H1 (cell line): ENCODE data around the gene COL6A2. TPM values are rescaled to one million over a fixed set of nuclear protein-coding genes. Genes with fewer than 3 reads are reported as not detected.

Experiments used
- CTCF ChIA-PET: fragments of 300-600 bp; sonication (Branson Sonifier 250); formaldehyde crosslinking; loops from one replicate; lab custom pipeline; 2021; ENCODE audit not compliant: partially characterized antibody; lab: Charles Lee
- POLR2A ChIA-PET: fragments of 300-600 bp; sonication (Branson Sonifier 250); formaldehyde crosslinking; loops from one replicate; lab custom pipeline; 2021; ENCODE audit warnings: inconsistent platforms; ENCODE audit not compliant: partially characterized antibody; lab: Charles Lee
- DNase-seq, 2 experiments: peaks; one replicate each; pipeline versions ENCODE4 v3.0.0 to v3.0.0-alpha.2; 2010 to 2022; ENCODE audit warnings: low spot score in 2 of 2, low read depth in 1 of 2, mixed read lengths in 1 of 2
- FAIRE-seq: peaks from 2 replicates; lab custom pipeline; 2011; peaks lifted over from hg19 to GRCh38; lab: Jason Lieb, UNC
- H2AFZ ChIP-seq: 2 replicates; pipeline ENCODE4 v1.8.1; 2012; ENCODE audit warnings: low read length, inconsistent platforms
- H2AK5ac ChIP-seq: 2 replicates; pipeline ENCODE4 v1.6.1; 2013; ENCODE audit warnings: low read depth, low read length
- H2BK120ac ChIP-seq: replicated peaks from 2 replicates; pipeline ENCODE3; 2013; ENCODE audit warnings: low read depth, low read length, inconsistent platforms
- H2BK12ac ChIP-seq: 2 replicates; pipeline ENCODE4 v1.6.1; 2013; ENCODE audit warnings: low read depth, low read length
- H2BK15ac ChIP-seq: 2 replicates; pipeline ENCODE4 v1.6.1; 2013; ENCODE audit warnings: low read length
- H2BK20ac ChIP-seq: 2 replicates; pipeline ENCODE4 v1.6.1; 2013; ENCODE audit warnings: low read length
- H2BK5ac ChIP-seq: 2 replicates; pipeline ENCODE4 v1.6.1; 2013; ENCODE audit warnings: low read depth, low read length
- H3K14ac ChIP-seq: 2 replicates; pipeline ENCODE4 v1.6.1; 2013; ENCODE audit warnings: inconsistent platforms; ENCODE audit not compliant: insufficient read length
- H3K18ac ChIP-seq: 2 replicates; pipeline ENCODE4 v1.6.1; 2013; ENCODE audit warnings: low read length; ENCODE audit errors: extremely low read depth
- H3K23ac ChIP-seq: 2 replicates; pipeline ENCODE4 v1.6.1; 2013; ENCODE audit warnings: inconsistent platforms; ENCODE audit not compliant: insufficient read length
- H3K23me2 ChIP-seq: 2 replicates; pipeline ENCODE4 v1.6.1; 2013; ENCODE audit warnings: low read depth, low read length
- H3K27ac ChIP-seq: 2 replicates; pipeline ENCODE4 v1.6.1; 2011; ENCODE audit warnings: low read depth, low read length, inconsistent platforms
- H3K27me3 ChIP-seq, 4 experiments: replicated peaks in 1 of 4; 1 replicate in 1 of 4; 2 replicates in 3 of 4; pipeline versions ENCODE4 v1.6.1 to v1.8.1; 2011 to 2013; ENCODE audit warnings: low read length in 3 of 4, mild to moderate bottlenecking in 3 of 4, inconsistent platforms in 2 of 4, mixed read lengths in 2 of 4, moderate library complexity in 1 of 4; ENCODE audit not compliant: control insufficient read depth in 3 of 4, insufficient read depth in 3 of 4; ENCODE audit errors: extremely low read depth in 1 of 4
- H3K36me3 ChIP-seq, 4 experiments: 2 replicates each; pipeline versions ENCODE4 v1.6.1 to v1.8.1; 2011 to 2013; ENCODE audit warnings: mild to moderate bottlenecking in 4 of 4, low read length in 3 of 4, moderate library complexity in 2 of 4, control low read depth in 1 of 4, inconsistent platforms in 1 of 4; ENCODE audit not compliant: insufficient read depth in 4 of 4, control insufficient read depth in 2 of 4
- H3K4ac ChIP-seq: replicated peaks from 2 replicates; pipeline ENCODE3; 2013; ENCODE audit warnings: low read length, low read depth, mixed read lengths, inconsistent platforms; ENCODE audit not compliant: insufficient read length
- H3K4me1 ChIP-seq, 4 experiments: replicated peaks in 1 of 4; 1 replicate in 1 of 4; 2 replicates in 3 of 4; pipeline versions ENCODE4 v1.6.1 to v1.8.1; 2011 to 2013; ENCODE audit warnings: low read length in 3 of 4, inconsistent platforms in 2 of 4, mixed read lengths in 1 of 4; ENCODE audit not compliant: insufficient read depth in 4 of 4, control insufficient read depth in 3 of 4
- H3K4me2 ChIP-seq, 2 experiments: 2 replicates each; pipeline versions ENCODE4 v1.6.1 to v1.8.1; 2011 to 2013; ENCODE audit warnings: low read depth in 2 of 2, low read length in 2 of 2, control low read depth in 1 of 2, inconsistent platforms in 1 of 2, mild to moderate bottlenecking in 1 of 2; ENCODE audit not compliant: insufficient read depth in 1 of 2
- H3K4me3 ChIP-seq, 4 experiments: fragments of 200-600, 300-600 bp in 1 of 4; sonication (generic), shearing (Covaris generic), sonication (Bioruptor Twin) in 1 of 4; 2 replicates each; pipeline versions ENCODE4 v1.5.1 to v1.8.1; 2011 to 2016; ENCODE audit warnings: low read length in 4 of 4, low read depth in 3 of 4, control low read depth in 2 of 4, inconsistent platforms in 2 of 4, mild to moderate bottlenecking in 2 of 4, mixed read lengths in 1 of 4, moderate library complexity in 1 of 4; ENCODE audit not compliant: insufficient read depth in 2 of 4; ENCODE audit errors: extremely low read depth in 1 of 4
- H3K56ac ChIP-seq: replicated peaks from 2 replicates; pipeline ENCODE3; 2013; ENCODE audit warnings: low read depth, mild to moderate bottlenecking, mixed read lengths, low read length, inconsistent platforms; ENCODE audit not compliant: insufficient read length
- H3K79me1 ChIP-seq: 2 replicates; pipeline ENCODE4 v1.6.1; 2013; ENCODE audit warnings: low read depth, low read length, control low read depth
- H3K79me2 ChIP-seq, 2 experiments: 2 replicates each; pipeline versions ENCODE4 v1.6.1 to v1.8.1; 2012 to 2013; ENCODE audit warnings: low read length in 2 of 2, mild to moderate bottlenecking in 2 of 2, inconsistent platforms in 1 of 2; ENCODE audit not compliant: insufficient read depth in 2 of 2, control insufficient read depth in 1 of 2
- H3K9ac ChIP-seq, 4 experiments: replicated peaks in 1 of 4; 1 replicate in 1 of 4; 2 replicates in 3 of 4; pipeline versions ENCODE4 v1.6.1 to v1.8.1; 2011 to 2013; ENCODE audit warnings: low read depth in 3 of 4, low read length in 3 of 4, control low read depth in 2 of 4, mild to moderate bottlenecking in 2 of 4, moderate library complexity in 2 of 4, inconsistent platforms in 1 of 4; ENCODE audit errors: extremely low read depth in 1 of 4
- H3K9me3 ChIP-seq, 2 experiments: 2 replicates each; pipeline versions ENCODE4 v1.6.1 to v1.8.1; 2012 to 2013; ENCODE audit warnings: mild to moderate bottlenecking in 2 of 2, moderate library complexity in 2 of 2, control low read depth in 1 of 2, inconsistent platforms in 1 of 2, low read depth in 1 of 2, low read length in 1 of 2, mixed read lengths in 1 of 2; ENCODE audit not compliant: insufficient read depth in 2 of 2
- H4K20me1 ChIP-seq, 2 experiments: replicated peaks in 1 of 2; 2 replicates each; pipeline versions ENCODE3 to v1.8.1; 2011 to 2013; ENCODE audit warnings: inconsistent platforms in 2 of 2, low read length in 2 of 2, mild to moderate bottlenecking in 1 of 2; ENCODE audit not compliant: insufficient read depth in 2 of 2, control insufficient read depth in 1 of 2
- H4K5ac ChIP-seq: 2 replicates; pipeline ENCODE4 v1.6.1; 2013; ENCODE audit warnings: low read length, low read depth, mixed read lengths, inconsistent platforms; ENCODE audit not compliant: insufficient read length
- H4K8ac ChIP-seq: 2 replicates; pipeline ENCODE4 v1.8.0; 2013; ENCODE audit warnings: mild to moderate bottlenecking, moderate library complexity, low read length, inconsistent platforms; ENCODE audit not compliant: insufficient read depth; ENCODE audit errors: extremely low read depth
- H4K91ac ChIP-seq: replicated peaks from 2 replicates; pipeline ENCODE3; 2013; ENCODE audit warnings: low read length, mixed read lengths, inconsistent platforms; ENCODE audit not compliant: insufficient read length
- EZH2 ChIP-seq: fragments of 200-600 bp; sonication (generic); IDR thresholded peaks from 2 replicates; pipeline ENCODE4 v1.7.1; 2012; ENCODE audit warnings: low read depth, mild to moderate bottlenecking, moderate library complexity, low read length, inconsistent platforms; ENCODE audit not compliant: severe bottlenecking
- GABPA ChIP-seq: IDR thresholded peaks from 2 replicates; pipeline ENCODE4 v1.6.1; 2011; ENCODE audit warnings: mild to moderate bottlenecking, low read length, moderate library complexity, borderline replicate concordance; ENCODE audit not compliant: insufficient read depth
- KDM1A ChIP-seq: fragments of 200-600, 300-600 bp; sonication (generic); IDR thresholded peaks from 2 replicates; pipeline ENCODE4 v1.7.1; 2016; ENCODE audit warnings: mild to moderate bottlenecking, low read length, borderline replicate concordance
- KDM4A ChIP-seq: IDR thresholded peaks from one replicate; pipeline ENCODE4 v1.7.1; 2012; ENCODE audit warnings: low read depth, mild to moderate bottlenecking, moderate library complexity, low read length, inconsistent platforms; ENCODE audit not compliant: severe bottlenecking
- KDM5A ChIP-seq: fragments of 200-600 bp; IDR thresholded peaks from 2 replicates; pipeline ENCODE4 v1.7.1; 2012; ENCODE audit warnings: mild to moderate bottlenecking, low read length, inconsistent platforms, mixed read lengths
- NRF1 ChIP-seq: IDR thresholded peaks from 2 replicates; pipeline ENCODE4 v1.6.1; 2011; ENCODE audit warnings: mild to moderate bottlenecking, low read depth, low read length, improper control_type of control experiment
- POU5F1 ChIP-seq: IDR thresholded peaks from 2 replicates; pipeline ENCODE4 v1.6.1; 2011; ENCODE audit warnings: low read depth, mild to moderate bottlenecking, low read length, moderate library complexity
- RAD21 ChIP-seq, 2 experiments: IDR thresholded peaks in 1 of 2; conservative IDR thresholded peaks in 1 of 2; 2 replicates each; pipeline ENCODE4 v1.6.1; 2011; ENCODE audit warnings: low read depth in 2 of 2, low read length in 2 of 2, improper control_type of control experiment in 1 of 2, inconsistent platforms in 1 of 2, mild to moderate bottlenecking in 1 of 2, moderate library complexity in 1 of 2
- RFX5 ChIP-seq: IDR thresholded peaks from 2 replicates; pipeline ENCODE4 v1.6.1; 2011; ENCODE audit warnings: low read depth, low read length, improper control_type of control experiment, borderline replicate concordance
- RNF2 ChIP-seq: fragments of 200-900, 300-1000 bp; sonication (generic); IDR thresholded peaks from 2 replicates; pipeline ENCODE4 v1.7.1; 2016; ENCODE audit warnings: borderline replicate concordance, low read depth, mild to moderate bottlenecking, antibody characterized with exemption, low read length; ENCODE audit not compliant: poor library complexity, severe bottlenecking; ENCODE audit errors: missing control alignments
- SIRT6 ChIP-seq: IDR thresholded peaks from one replicate; pipeline ENCODE4 v1.7.1; 2012; ENCODE audit warnings: low read length, inconsistent platforms
- SP4 ChIP-seq: IDR thresholded peaks from 2 replicates; pipeline ENCODE4 v1.6.1; 2012; ENCODE audit warnings: low read length, inconsistent platforms
- WGBS, 2 experiments: shearing (Covaris generic) in 1 of 2; methylation state at CpG; one replicate each; pipeline versions ENCODE4 v1.1.6 to v1.1.7; 2013 to 2015; ENCODE audit warnings: low lambda C conversion rate in 2 of 2, mixed read lengths in 2 of 2, inconsistent platforms in 1 of 2, low coverage in 1 of 2, missing lambda C conversion rate in 1 of 2; ENCODE audit not compliant: insufficient replicate concordance in 2 of 2, insufficient coverage in 1 of 2, insufficient read length in 1 of 2; ENCODE audit errors: extremely low coverage in 1 of 2, missing lambda C conversion rate in 1 of 2; 5-methylcytosine and 5-hydroxymethylcytosine counted together
- polyA plus RNA-seq, 7 experiments: library from polyadenylated mRNA; depleted of rRNA in 3 of 7; stranded (reverse) in 5 of 7; unstranded in 2 of 7; fragments of >200 nt in 5 of 7; fragments of 200-250 nt in 2 of 7; gene quantifications; 1 replicate in 5 of 7; 2 replicates in 1 of 7; 4 replicates in 1 of 7; pipeline versions ENCODE4 v1.2.1 to v1.2.3, GENCODE V29; 2011 to 2013; ENCODE audit warnings: missing spikeins in 2 of 7, mixed read lengths in 2 of 7
- total RNA-seq: library from RNA; stranded (reverse); fragmentation: NEBNext Ultra II Directional; extraction: Animal tissue kit (Norgen Biotek cat#: 25700); gene quantifications from 2 replicates; pipeline ENCODE4 v1.2.1, GENCODE V29; 2021

The COL6A2 gene
- total and polyA plus RNA-seq, 2 of the 8 experiments (the other 6 are each of a cell fraction or from before 2014, with no cell fraction given), result 60.1 to 62.7 TPM

DNA sequence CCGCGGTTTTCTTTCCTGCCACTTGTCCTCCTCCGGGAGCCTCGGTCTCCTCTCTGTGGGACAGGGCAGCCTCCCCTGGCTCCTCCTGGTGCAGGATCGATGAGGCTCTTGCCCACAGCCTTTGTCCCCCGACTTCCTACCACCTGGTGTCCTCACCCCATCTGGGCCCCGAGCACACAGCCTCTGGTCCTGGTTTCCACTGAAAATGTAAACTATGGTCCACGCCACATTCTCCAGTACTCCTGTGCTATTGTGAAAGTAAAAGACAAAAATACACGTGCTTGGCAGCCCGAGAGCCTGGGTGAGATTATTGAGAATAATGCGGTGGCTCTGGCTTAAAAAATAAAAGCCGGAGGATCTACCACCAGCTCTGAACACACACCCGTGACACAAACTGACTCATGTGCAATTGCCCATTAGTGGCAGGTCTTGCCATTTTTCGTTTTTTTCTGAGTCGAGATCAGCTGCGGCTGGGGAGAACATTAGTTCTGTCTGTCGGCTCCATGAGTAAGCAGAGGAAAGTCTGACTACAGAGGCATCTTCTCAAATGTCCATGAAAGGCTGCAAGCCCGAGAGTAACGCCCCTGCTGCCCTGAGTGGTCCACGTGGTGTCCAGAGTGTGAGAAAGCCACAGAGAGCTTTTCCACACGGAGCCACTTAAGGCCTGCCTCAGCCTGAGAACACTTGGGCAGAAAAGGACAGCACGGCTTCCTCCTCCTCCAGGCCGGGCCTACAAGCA, 5.7 kb upstream of the COL6A2 start:
- peaks cover 0 to 2% (median 0%) of the 10 kb centered on the region in 4 experiments; a peak in 1 of 7 replicates for H3K4me1 ChIP-seq
- ChIA-PET CTCF (interaction anchor here (0.8 kb wide), 1 partner anchor 54 kb away, joined by 3 read pairs; no protein-coding TSS in a partner anchor), POLR2A (no interaction called here)
- no peak for FAIRE-seq
- H3K9ac ChIP-seq, result no peak overlapping the region
- no peak overlapping the region for H4K91ac ChIP-seq
- H2AFZ ChIP-seq, result no peak overlapping the region
- H3K23me2 ChIP-seq, result peaks cover 9% of the 10 kb centered on the region; the same call in 1 of the 2 replicates
- H3K23ac ChIP-seq, result no peak overlapping the region
- H2BK120ac ChIP-seq, result no peak overlapping the region
- no peak overlapping the region for H4K5ac ChIP-seq
- peaks cover 19 to 33% of the 10 kb centered on the region in 2 experiments for H3K9me3 ChIP-seq
- H4K20me1 ChIP-seq, result peaks cover 0 to 6% of the 10 kb centered on the region in 2 experiments
- no peak overlapping the region for H3K4me3 ChIP-seq
- H2BK5ac ChIP-seq, result no peak overlapping the region
- H3K4me2 ChIP-seq, result no peak overlapping the region
- H3K79me2 ChIP-seq, result no peaks in the 10 kb centered on the region
- 90% methylated on average over 21 of the region's 23 CpGs; no CpG with 5 or more reads in 1 of the 2 experiments for WGBS, 2 experiments
- no peaks in the 10 kb centered on the region for H3K79me1 ChIP-seq
- no peak overlapping the region for H3K18ac ChIP-seq
- no peak overlapping the region for H2BK20ac ChIP-seq
- no peak overlapping the region for H2AK5ac ChIP-seq
- no peak overlapping the region for H2BK15ac ChIP-seq
- no peak overlapping the region for H3K27ac ChIP-seq
- H3K36me3 ChIP-seq, result no peaks in the 10 kb centered on the region
- no peak overlapping the region for H4K8ac ChIP-seq
- H3K27me3 ChIP-seq, result peaks cover 0 to 9% (median 4%) of the 10 kb centered on the region in 4 experiments; a peak in 4 of 7 replicates
- no peak overlapping the region for H3K4ac ChIP-seq
- H3K56ac ChIP-seq, result no peak overlapping the region
- no peak for DNase-seq
- H3K14ac ChIP-seq, result no peak overlapping the region
- H2BK12ac ChIP-seq, result no peak overlapping the region
- TF ChIP-seq EZH2 (no peak), RAD21 (IDR thresholded peaks at IDR 0.05 in 1 of 2, conservative IDR thresholded peaks at IDR 0.05 in 1 of 2; ENCODE audit: low read depth in 2 of 2, low read length in 2 of 2) (no peak), KDM1A (no peak), RFX5 (no peak), POU5F1 (no peak), KDM5A (no peak), KDM4A (no peak), GABPA (no peak), SP4 (no peak), RNF2 (no peak), SIRT6 (no peak), NRF1 (no peak)
